Right renal pelvis (tissue), 4 donors: ENCODE results near the gene CDCA5. TPM values are rescaled to one million over a fixed set of nuclear protein-coding genes. Genes with fewer than 3 reads are reported as not detected.
A peak's percentile ranks its signal among the peaks of the same experiment; 100 is the strongest.
"Not testable (repeated sequence)": the region's sequence is repeated elsewhere in the genome, so short reads cannot be mapped to it uniquely, and the experiment has no call there.

Experiments
- DNase-seq, 4 donors: peaks; one replicate each; pipeline ENCODE4 v3.0.0-alpha.2; 2013; ENCODE audit warnings: low read depth in 4 of 4, low spot score in 3 of 4, missing footprints in 1 of 4
- polyA plus RNA-seq, 4 donors: library from polyadenylated mRNA; unstranded; fragments of 120-200 nt; gene quantifications; one replicate each; pipeline ENCODE4 v1.2.1, GENCODE V29; 2013; ENCODE audit not compliant: insufficient read length in 4 of 4

The CDCA5 gene
- polyA plus RNA-seq, 4 donors = 15.6 to 21.7 (median 18.7) TPM

DNA sequence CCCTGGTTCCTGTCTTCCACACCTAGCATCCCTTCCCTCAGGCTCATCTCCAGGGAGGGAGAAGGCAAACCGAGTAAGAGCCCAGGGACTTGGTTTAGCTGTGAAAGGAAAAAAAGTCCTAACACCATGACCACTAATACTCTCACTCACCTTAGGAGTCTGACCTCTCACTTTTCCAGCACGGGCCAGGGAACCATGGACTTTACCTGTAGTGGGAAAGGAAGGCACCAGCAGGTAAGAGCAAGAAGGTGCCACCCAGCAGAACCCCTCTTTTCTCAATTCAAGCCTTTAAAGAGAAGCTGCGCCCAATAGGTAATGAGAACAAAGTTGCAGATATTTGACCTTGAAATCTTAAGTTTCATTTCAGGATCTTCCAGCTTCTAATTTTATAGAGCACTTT lies 37.0 kb upstream of the CDCA5 start:
- DNase-seq = no peak

DNA sequence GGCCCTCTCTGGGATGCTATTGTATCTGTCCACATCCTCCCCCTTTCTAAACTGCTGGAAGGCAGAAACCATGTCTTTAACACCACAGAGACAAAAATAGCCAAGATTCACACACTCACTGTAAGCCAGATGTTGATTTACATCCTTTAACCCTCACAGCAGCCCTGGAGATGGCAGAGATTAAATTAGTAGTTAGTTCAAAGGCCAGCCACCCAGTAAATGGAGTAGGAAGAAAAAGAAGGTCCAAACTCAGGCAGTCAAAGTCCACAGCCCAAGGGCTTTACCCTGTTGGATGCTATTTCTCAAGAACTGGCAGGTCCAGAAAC lies 35.8 kb upstream of the CDCA5 start:
- no peak for DNase-seq

DNA sequence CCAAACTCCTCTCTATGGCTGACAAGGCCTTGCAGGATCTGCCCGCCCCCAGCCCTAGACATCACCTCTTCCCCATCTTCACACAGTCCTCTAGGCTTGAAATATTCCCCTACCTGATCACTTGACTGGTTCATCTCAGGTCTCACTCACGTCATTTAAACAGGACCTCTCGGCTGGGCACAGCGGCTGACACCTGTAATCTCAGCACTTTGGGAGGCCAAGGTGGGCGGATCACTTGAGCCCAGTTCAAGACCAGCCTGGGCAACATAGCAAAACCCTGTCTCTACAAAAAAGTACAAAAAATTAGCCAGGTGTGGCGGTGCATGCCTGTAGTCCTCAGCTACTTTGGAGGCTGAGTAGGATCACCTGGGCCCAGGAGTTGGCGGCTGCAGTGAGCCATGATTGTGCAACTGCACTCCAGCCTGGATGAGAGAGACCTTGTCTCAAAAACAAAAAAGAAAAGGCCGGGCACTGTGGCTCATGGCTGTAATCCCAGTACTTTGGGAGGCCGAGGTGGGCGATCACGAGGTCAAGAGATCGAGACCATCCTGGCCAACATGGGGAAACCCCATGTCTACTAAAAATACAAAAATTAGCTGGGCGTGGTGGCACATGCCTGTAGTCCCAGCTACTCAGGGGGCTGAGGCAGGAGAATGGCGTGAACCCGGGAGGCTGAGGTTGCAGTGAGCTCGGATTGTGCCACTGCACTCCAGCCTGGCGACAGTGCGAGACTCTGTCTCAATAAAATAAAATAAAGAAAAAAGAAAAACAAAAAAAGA lies 35.2 kb upstream of the CDCA5 start:
- not testable (repeated sequence) for DNase-seq

DNA sequence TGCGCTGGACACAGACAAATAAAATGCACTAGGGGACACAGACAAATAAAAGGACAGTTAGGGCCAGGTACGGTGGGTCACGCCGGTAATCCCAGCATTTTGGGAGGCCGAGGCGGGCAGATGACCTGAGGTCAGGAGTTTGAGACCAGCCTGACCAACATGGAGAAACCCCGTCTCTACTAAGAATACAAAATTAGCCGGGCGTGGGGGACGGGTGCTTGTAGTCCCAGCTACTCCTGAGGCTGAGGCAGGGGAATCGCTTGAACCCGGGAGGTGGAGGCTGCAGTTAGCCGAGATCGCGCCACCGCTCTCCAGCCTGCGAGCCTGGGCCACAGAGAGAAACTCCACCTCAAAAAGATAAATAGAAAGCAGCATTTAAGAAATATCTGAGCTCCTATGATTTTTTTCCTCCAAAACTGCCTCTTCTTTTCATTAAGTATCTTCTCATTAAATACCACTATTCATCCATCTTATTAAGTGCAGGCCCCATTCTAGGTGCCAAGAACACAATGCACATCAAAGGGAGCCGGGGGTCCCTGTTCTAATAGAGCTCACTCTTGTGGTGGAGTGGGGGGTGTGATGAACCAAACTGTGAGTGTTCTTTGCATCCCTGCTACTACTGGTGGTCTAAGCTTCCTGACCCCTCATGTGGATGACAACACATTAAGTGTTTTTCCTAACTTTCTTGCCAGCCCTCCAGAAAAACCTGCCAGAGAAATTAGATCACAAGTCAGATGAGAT lies 34.4 kb upstream of the CDCA5 start:
- no peak for DNase-seq

DNA sequence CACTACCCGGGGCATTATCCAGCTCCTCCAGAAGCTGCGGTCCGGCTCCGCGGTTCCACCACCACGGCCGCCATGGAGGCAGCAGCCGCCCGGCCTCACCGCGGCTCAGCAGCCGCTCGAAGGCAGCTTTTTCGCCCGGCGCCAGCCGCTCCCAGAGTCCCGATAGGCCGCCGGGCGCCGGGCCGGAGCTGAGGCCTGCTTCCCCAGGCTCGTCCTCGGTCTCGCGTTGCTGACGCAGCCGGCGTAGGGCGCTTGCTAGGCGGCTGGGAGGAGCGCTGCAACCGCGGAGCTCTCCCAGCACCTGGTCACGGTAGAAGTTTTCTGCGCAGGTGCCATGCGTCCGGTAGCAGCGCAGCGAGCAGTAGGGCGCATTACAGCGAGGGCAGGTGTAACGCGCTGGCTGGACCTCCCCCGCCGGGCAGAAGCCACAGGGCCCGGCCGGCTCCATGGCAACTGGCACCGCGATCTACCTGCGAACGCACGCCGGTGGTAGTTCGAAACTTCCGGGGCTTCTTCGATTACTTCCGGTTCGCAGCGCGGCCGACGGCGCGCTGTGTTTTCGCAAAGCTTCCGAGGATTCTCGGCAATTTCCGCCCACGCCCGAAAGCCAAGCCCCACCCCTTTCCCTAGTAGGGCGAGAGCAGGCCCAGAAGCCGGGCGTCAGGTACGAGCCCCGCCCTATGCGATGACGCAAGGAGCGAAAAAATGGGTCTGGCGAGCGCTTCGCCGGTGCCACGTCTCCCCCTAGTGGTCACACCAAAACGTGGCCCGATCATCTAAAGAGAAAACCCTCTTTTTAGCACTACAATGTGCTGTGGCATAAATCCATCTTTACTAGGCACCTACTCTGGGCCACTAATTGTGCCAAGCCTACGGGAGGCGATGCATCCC lies 33.6 kb upstream of the CDCA5 start, which contains the start of gene ZNHIT2:
ZNHIT2 (minus strand) TSS at position 496 of the 891 bp plus-strand sequence; CDS start at position 448, 48 bp downstream.
- DNase-seq = peak; percentile 95 to 98 (median 97)

DNA sequence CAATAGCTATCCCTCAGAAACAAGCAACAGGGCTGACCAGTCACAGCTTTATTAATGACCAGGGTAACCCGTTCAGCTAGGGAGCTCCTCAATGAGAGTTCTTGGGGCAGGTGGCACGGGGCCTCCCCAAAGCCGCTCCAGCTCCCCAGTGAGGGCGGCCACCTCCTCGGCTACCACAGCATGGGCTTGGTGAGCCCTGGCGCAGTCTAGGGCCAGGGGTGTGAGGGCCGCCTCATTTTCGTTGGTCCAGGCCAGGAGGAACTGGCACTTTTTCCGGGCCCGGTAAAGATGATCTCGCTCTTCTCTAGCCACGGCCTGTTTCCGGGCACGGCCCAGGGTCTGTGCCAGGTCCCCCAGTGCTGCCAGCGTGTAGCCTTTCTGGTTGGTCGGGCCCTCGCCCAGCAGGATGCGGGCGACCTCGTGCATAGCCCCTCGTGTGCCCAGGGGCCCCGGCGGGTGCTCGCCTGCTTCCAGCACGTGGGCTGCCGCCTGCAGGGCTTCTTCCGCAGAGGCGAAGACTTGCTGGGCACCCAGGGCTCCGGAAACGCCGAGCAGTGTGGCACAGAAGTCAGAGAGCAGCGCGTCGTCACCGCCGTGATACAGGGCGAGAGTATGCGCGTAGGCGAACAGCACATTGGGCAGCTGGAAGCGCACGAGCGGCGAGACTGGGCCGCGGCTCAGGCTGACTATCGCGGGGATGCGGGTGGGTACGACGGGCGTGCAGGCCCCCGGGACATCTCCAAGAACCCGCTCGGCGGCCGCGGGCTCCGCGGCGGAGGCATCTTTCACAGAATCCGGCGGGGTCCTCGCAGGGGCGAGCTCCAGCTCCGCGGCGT lies 32.7 kb upstream of the CDCA5 start:
- no peak for DNase-seq

DNA sequence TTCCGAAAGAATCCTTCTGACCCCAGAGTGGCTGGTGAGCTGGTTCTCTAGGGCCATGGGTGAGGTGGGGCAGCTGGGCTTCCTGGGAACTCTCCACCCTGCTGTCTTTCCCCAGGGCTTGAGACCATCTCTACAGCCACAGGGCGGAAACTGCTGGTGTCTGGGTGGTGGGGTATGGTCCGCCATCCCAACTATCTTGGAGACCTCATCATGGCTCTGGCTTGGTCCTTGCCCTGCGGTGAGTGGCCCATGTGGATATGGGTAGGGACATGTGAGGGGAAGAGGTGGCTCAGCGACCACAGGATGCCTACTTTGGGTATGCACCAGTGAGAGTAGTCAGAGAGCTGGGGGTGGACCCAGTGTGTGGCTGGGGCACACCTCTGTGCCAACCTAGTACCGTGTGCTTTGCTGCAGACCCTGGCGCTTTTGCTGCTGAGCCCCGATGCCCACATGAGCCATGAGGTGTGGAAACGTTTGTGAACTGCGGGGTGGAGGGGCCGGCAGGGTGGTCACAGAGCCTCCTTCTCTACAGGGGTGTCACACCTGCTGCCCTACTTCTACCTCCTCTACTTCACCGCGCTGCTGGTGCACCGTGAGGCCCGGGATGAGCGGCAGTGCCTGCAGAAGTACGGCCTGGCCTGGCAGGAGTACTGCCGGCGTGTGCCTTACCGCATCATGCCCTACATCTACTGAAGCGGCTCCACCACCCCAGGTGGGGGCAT lies 31.7 kb upstream of the CDCA5 start:
- DNase-seq = no peak

DNA sequence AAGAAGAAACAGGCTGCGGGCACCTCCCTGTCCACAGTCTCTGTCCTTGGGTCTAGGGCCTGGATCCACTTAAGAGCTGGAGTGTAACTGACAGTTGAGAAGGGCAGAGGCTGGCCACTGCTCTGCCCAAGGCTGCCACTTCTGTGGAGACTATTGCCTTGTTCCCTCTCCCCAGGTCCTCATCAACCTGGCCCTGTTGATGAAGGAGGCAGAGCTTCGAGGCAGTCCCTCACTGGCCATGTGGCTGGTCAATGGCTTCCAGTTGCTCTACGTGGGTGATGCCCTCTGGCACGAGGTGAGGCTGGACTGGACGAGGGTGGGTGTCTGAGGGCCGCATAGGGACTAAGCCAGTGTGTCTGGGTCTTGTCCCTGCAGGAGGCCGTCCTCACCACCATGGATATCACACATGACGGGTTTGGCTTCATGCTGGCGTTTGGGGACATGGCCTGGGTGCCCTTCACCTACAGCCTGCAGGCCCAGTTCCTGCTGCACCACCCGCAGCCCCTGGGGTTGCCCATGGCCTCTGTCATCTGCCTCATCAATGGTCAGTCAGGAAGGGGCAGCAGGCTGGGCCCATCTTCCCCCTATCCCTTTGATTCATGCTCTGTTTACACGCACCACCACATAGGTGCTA lies 30.8 kb upstream of the CDCA5 start:
- DNase-seq = no peak

DNA sequence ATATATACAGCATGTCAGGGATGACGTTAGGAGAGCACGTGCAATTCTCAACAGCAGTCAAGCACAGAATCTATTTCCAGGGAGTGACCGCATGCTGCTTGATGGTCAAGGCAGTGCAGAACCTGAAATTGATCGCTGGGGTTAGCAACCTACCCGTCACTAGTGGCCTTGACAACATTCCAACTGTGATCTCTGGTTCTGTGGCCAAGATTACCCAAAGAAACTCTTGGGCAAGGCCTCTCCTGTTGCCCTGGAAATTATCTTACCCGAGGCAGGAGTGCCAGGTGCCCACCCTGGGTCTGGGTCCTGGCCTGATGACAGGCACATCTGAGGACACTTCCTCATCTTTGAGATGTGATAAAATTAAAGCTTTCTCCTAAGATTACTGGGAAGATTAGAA lies 30.0 kb upstream of the CDCA5 start:
- DNase-seq = no peak

DNA sequence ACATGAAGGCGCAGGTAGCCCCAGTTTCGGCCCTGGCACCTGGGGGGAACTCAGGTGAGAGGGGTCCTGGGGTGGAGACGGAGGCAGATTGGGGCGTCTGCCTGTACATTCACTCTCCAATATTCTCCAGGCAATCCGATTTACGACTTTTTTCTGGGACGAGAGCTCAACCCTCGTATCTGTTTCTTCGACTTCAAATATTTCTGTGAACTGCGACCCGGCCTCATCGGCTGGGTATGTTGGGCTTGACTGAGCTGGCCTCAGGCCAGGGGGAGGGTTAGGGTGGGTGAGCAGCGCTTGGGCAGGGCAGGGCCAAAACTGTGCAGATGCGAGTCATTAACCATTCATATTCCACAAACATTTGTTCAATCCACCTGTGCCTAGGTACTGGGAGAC lies 29.5 kb upstream of the CDCA5 start:
- no peak for DNase-seq

DNA sequence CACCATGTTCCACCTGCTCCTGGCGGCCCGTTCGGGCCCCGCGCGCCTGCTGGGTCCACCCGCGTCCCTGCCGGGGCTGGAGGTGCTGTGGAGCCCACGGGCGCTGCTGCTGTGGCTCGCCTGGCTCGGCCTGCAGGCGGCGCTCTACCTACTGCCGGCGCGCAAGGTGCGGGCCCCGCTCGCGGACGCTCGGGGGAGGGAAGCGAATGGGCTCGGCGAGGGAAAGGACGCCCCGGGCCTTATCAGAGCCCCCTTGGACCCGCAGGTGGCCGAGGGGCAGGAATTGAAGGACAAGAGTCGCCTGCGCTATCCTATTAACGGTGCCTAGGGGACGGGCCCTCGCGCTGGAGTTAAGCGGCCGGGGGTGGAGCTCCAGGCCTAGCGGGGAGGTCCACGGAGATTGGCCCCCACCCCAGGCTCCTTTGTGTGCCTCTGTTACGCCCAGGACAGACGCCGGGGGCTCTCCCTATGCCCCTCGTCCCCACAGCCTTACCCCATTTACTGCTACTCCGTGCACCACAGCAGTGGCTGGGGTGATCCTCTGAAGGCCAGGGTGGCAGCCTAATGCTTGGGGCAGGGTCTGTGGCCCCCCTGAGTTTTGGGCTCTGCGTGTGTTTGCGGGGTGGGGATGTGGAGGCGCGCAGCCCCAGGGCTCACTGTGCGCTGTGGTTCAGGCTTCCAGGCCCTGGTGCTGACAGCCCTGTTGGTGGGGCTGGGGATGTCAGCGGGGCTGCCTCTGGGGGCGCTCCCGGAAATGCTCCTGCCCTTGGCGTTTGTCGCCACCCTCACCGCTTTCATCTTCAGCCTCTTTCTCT lies 28.9 kb upstream of the CDCA5 start:
- DNase-seq = no peak

DNA sequence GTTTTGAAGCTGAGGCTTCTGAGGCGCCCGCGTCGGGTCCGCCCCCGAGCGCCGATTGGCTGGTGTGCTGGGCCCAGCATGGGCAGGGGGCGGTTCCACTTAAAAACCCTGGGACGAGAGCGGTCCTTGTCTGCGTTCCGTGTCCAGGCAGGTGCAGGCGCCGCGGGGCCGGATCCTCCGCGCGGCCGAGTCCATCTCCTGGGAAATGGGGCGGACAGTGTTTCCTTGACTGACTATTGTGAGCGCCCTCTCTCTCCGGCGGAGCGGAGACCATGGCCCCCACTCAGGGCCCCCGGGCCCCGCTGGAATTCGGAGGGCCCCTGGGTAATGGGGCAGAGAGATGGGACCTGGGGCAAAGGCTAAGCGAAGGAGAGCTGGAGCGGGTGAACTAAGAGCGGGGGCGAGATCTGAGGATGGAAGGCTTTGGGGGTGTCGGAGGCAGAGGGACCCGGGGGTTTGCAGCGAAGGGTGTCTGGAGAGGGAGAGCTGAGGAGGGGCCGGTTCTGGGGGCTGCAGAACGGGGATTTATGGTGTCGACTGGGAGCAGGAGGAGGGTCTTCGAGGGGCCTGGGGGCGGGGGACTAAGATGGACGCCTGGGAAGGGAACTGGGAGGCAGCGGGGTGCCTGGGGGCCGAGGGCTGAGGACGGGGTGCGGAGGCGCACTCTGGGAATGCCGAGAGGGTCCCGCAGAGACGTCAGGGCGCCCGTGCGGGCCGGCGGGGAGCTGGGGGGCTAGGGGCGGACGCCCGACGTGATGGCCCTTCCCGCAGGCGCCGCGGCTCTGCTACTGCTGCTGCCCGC lies 28.1 kb upstream of the CDCA5 start, which contains the start of gene TM7SF2:
TM7SF2 (plus strand) TSS at position 129 of the 802 bp plus-strand sequence; CDS start at position 273, 144 bp downstream.
- peak in 3 of 4 donors; percentile 86 to 89 (median 88) for DNase-seq

DNA sequence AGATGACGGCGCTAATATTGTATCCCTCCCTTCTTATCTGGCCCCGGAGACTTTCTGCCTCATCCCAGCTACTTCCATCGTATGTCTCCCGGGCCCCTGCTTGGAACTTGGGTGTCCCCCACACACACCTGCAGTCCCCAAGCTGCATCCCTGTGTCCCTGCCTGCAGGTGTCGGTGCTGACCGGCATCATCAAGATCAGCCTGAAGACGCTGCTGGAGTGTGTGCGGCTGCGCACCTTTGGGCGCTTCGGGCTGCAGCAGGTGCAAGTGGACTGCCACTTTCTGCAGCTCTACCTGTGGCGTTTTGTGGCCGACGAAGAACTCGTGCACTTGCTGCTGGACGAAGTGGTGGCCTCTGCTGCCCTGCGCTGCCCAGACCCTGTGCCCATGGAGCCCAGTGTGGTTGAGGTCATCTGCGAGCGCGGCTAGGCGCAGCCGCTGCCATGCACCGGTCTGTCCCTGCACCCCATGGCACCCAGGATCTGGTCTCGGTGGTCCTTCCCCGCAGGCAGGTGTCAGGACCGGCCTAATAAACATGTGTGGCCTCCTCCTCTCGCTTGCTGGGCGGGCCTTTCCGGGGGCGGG lies 27.4 kb upstream of the CDCA5 start:
- DNase-seq = no peak

DNA sequence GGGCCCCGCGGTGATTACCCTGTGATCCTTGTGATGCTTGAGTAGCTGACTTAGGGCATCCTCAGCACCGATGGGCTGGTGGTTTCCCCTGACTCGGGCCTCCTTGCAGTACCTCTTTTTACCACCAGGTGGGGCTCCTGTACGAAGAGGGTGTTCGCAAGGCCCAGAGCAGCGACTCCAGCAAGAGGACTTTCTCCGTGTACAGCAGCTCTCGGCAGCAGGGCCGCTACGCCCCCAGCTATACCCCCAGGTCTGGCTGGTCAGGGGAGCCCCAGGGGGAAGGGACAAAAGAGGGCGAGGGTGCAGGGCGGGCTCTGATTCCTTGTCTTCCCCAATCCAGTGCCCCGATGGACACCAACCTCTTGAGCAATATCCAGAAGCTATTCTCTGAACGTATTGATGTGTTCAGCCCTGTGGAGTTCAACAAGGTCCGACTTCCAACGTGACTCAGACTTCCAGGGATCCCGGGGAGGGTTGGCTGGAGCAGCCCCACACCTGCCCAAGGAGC lies 26.6 kb upstream of the CDCA5 start:
- peak in 2 of 4 donors; percentile 64 to 73 for DNase-seq

DNA sequence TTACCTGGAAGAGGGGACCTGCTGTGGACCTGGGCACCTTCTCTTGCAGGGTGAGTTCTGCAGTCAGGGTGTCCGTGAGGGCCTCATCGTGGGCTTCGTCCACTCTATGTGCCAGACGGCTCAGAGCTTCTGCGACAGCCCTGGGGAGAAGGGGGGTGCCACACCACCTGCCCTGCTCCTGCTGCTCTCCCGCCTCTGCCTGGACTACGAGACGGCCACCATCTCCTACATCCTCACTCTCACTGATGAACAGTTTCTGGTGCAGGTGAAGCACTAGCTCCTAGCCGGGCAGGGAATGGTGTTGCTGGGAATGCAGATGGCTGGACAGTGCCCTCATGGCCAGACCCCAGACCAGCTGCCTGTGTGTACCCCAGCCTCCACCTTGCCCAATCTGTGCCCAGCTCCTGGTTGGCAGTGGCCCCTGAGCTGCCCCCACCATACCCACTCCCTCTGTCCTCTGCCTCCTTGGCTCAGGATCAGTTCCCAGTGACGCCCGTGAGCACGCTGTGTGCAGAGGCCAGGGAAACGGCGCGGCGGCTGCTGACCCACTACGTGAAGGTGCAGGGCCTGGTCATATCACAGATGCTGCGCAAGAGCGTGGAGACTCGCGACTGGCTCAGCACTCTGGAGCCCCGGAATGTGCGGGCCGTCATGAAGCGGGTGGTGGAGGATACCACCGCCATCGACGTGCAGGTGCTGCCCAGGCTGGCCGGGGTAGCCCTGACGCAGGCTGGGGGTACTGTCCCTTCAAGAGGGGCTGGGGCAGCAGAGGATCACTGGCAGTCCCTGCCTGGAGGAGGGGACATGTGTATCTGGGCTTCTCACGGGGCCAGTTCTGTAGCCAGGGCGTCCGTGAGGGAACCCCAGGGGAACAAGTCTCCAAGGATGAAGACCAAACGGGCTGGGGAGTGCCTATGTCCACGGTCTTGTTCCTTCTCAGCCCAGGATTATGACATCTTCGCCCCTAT lies 25.7 kb upstream of the CDCA5 start:
- no peak for DNase-seq
